OCI-LY1 (cell line): ENCODE data around the gene LAMC1.
A peak's percentile ranks its signal among the peaks of the same experiment; 100 is the strongest.

Source experiments
- H2AFZ ChIP-seq: fragments of 200-600 bp; sonication (generic), shearing (Covaris generic); 2 replicates; pipeline ENCODE4 v1.6.0; 2014; ENCODE audit warnings: antibody characterized with exemption, mild to moderate bottlenecking, low read length
- H3F3A ChIP-seq: fragments of 200-600 bp; sonication (generic), shearing (Covaris generic); 2 replicates; pipeline ENCODE4 v1.6.0; 2014; ENCODE audit warnings: mild to moderate bottlenecking, antibody characterized with exemption, low read length, moderate library complexity; ENCODE audit not compliant: insufficient read depth
- H3K27ac ChIP-seq: fragments of 200-600 bp; sonication (generic); 2 replicates; pipeline ENCODE4 v1.5.1; 2014; ENCODE audit warnings: low read length, mixed run types, mild to moderate bottlenecking, low read depth; ENCODE audit not compliant: poor library complexity, severe bottlenecking
- H3K27me3 ChIP-seq: fragments of 200-600 bp; sonication (generic); 2 replicates; pipeline ENCODE4 v1.6.0; 2014; ENCODE audit warnings: antibody characterized with exemption, mild to moderate bottlenecking, low read length, moderate library complexity; ENCODE audit not compliant: insufficient read depth
- H3K36me3 ChIP-seq: fragments of 200-600 bp; sonication (generic); 2 replicates; pipeline ENCODE4 v1.6.1; 2014; ENCODE audit warnings: mild to moderate bottlenecking, antibody characterized with exemption, low read length, moderate library complexity, mixed read lengths; ENCODE audit not compliant: insufficient read depth
- H3K4me1 ChIP-seq: fragments of 200-600 bp; sonication (generic); 2 replicates; pipeline ENCODE4 v1.5.1; 2014; ENCODE audit warnings: mild to moderate bottlenecking, low read length, moderate library complexity; ENCODE audit not compliant: insufficient read depth, severe bottlenecking
- H3K4me2 ChIP-seq: fragments of 200-600 bp; sonication (generic), shearing (Covaris generic); 2 replicates; pipeline ENCODE4 v1.6.1; 2014; ENCODE audit warnings: low read length
- H3K4me3 ChIP-seq: fragments of 200-600 bp; sonication (generic); 2 replicates; pipeline ENCODE4 v1.5.1; 2014; ENCODE audit warnings: low read length, low read depth, mild to moderate bottlenecking, mixed read lengths; ENCODE audit not compliant: poor library complexity, severe bottlenecking
- H3K79me2 ChIP-seq: fragments of 200-600 bp; shearing (Covaris generic); 2 replicates; pipeline ENCODE4 v1.6.1; 2016; ENCODE audit warnings: mixed run types, low read length, mixed read lengths; ENCODE audit not compliant: insufficient read depth
- H3K9ac ChIP-seq: fragments of 200-600 bp; sonication (generic), shearing (Covaris generic); 2 replicates; pipeline ENCODE4 v1.6.1; 2014; ENCODE audit warnings: mild to moderate bottlenecking, low read length, mixed read lengths
- H3K9me2 ChIP-seq: fragments of 200-600 bp; sonication (generic), shearing (Covaris generic); 2 replicates; pipeline ENCODE4 v1.6.1; 2014; ENCODE audit warnings: low read depth, mild to moderate bottlenecking, low read length, mixed read lengths
- H3K9me3 ChIP-seq: fragments of 200-600 bp; shearing (Covaris generic); 2 replicates; pipeline ENCODE4 v1.6.1; 2014; ENCODE audit warnings: low read length, mixed read lengths
- H4K20me1 ChIP-seq: fragments of 200-600 bp; sonication (generic), shearing (Covaris generic); 2 replicates; pipeline ENCODE4 v1.6.0; 2016; ENCODE audit warnings: mild to moderate bottlenecking, low read length; ENCODE audit not compliant: insufficient read depth
- EZH2 ChIP-seq: fragments of 200-600 bp; sonication (generic), shearing (Covaris generic); IDR thresholded peaks from 2 replicates; pipeline ENCODE4 v1.8.0; 2017; ENCODE audit warnings: borderline replicate concordance, mixed run types, mild to moderate bottlenecking, antibody characterized with exemption, low read length, moderate library complexity, mixed read lengths
- TF ChIP-seq, protein P1 (sequence below): fragments of 200-600 bp; sonication (generic), shearing (Covaris generic); IDR thresholded peaks from 2 replicates; pipeline ENCODE4 v1.5.1; 2017; ENCODE audit warnings: mild to moderate bottlenecking, antibody characterized with exemption, low read length, moderate library complexity, mixed read lengths

LAMC1 gene

DNA sequence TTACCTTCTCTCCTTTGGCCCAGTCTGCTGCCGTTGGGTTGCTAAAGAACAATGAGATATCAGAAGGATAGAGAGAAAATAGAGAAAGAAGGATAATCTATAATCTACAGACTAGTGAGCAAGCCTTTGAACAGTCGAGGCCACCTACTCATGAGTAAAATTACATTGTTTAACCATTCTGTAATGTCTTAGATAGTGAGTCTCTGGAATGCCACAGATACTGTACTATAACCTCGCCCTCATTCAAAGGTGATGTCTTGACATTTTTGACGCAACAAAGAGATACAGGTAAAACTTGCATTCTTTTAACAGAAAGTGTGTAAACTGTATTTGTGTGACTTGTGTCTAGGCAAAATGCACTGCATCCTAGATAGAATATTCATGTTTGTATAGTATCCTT lies 77.9 kb downstream of the LAMC1 start:
- no peaks in the 10 kb centered on the region for H3K27me3 ChIP-seq
- peaks cover 20% of the 10 kb centered on the region; the same call in 1 of the 2 replicates for H3K36me3 ChIP-seq
- H3F3A ChIP-seq: no peaks in the 10 kb centered on the region
- H3K9me2 ChIP-seq: no peaks in the 10 kb centered on the region
- no peak overlapping the region for H3K4me2 ChIP-seq
- no peak overlapping the region for H2AFZ ChIP-seq
- no peaks in the 10 kb centered on the region for H4K20me1 ChIP-seq
- no peaks in the 10 kb centered on the region for H3K79me2 ChIP-seq
- TF ChIP-seq EZH2: no peak
- TF ChIP-seq, protein P1, sequence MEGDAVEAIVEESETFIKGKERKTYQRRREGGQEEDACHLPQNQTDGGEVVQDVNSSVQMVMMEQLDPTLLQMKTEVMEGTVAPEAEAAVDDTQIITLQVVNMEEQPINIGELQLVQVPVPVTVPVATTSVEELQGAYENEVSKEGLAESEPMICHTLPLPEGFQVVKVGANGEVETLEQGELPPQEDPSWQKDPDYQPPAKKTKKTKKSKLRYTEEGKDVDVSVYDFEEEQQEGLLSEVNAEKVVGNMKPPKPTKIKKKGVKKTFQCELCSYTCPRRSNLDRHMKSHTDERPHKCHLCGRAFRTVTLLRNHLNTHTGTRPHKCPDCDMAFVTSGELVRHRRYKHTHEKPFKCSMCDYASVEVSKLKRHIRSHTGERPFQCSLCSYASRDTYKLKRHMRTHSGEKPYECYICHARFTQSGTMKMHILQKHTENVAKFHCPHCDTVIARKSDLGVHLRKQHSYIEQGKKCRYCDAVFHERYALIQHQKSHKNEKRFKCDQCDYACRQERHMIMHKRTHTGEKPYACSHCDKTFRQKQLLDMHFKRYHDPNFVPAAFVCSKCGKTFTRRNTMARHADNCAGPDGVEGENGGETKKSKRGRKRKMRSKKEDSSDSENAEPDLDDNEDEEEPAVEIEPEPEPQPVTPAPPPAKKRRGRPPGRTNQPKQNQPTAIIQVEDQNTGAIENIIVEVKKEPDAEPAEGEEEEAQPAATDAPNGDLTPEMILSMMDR: no peak
- H3K4me1 ChIP-seq: peaks cover 73% of the 10 kb centered on the region
- no peak overlapping the region for H3K4me3 ChIP-seq
- H3K27ac ChIP-seq: no peak overlapping the region
- no peaks in the 10 kb centered on the region for H3K9me3 ChIP-seq
- no peak overlapping the region for H3K9ac ChIP-seq

- Histone ChIP-seq H3F3A (no peaks in the 10 kb centered on the region), H4K20me1 (no peaks in the 10 kb centered on the region), H3K4me2 (peak overlapping the region; percentile 29; the same call in 1 of the 2 replicates), H3K9ac (no peak overlapping the region; the same call in 1 of the 2 replicates), H3K4me1 (peaks cover 71% of the 10 kb centered on the region), H3K9me2 (no peaks in the 10 kb centered on the region), H3K9me3 (no peaks in the 10 kb centered on the region), H3K36me3 (peaks cover 28% of the 10 kb centered on the region; the same call in 1 of the 2 replicates), H3K4me3 (no peak overlapping the region), H3K27ac (peak overlapping the region; percentile 14), H2AFZ (no peak overlapping the region), H3K79me2 (no peaks in the 10 kb centered on the region), H3K27me3 (no peaks in the 10 kb centered on the region)
- TF ChIP-seq, protein P1: no peak
- TF ChIP-seq EZH2: no peak
Observed at GRCh38 chr1:183101841-183102276, 78.6 kb downstream of the LAMC1 start.

DNA sequence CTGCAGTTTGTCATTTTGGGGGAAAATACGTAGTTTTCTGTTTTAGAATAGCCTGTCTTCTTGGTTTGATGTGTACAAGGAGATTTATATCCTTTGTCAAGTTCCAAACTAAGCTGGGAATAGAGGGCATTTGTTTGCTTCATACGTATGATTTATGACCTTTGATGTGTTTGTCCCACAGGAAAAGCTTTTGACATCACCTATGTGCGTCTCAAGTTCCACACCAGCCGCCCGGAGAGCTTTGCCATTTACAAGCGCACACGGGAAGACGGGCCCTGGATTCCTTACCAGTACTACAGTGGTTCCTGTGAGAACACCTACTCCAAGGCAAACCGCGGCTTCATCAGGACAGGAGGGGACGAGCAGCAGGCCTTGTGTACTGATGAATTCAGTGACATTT lies 79.9 kb downstream of the LAMC1 start:
- TF ChIP-seq, protein P1: no peak
- TF ChIP-seq EZH2: no peak
- H3K27ac ChIP-seq: no peak overlapping the region
- H3K4me3 ChIP-seq: no peak overlapping the region
- no peaks in the 10 kb centered on the region for H4K20me1 ChIP-seq
- no peaks in the 10 kb centered on the region for H3F3A ChIP-seq
- H3K9me2 ChIP-seq: no peaks in the 10 kb centered on the region
- peaks cover 33% of the 10 kb centered on the region; the same call in 1 of the 2 replicates for H3K36me3 ChIP-seq
- H3K9ac ChIP-seq: no peak overlapping the region
- H3K4me2 ChIP-seq: no peak overlapping the region
- peaks cover 58% of the 10 kb centered on the region for H3K4me1 ChIP-seq
- H3K9me3 ChIP-seq: no peaks in the 10 kb centered on the region
- H3K79me2 ChIP-seq: no peaks in the 10 kb centered on the region
- no peaks in the 10 kb centered on the region for H3K27me3 ChIP-seq
- H2AFZ ChIP-seq: no peak overlapping the region
